H9 (cell line): Measurements from ENCODE around the gene SPOCK3. TPM values are rescaled to one million over a fixed set of nuclear protein-coding genes. Genes with fewer than 3 reads are reported as not detected.

ENCODE experiments used
- DNase-seq: peaks from one replicate; pipeline ENCODE4 v3.0.0-alpha.2; 2017
- H2AFZ ChIP-seq: one replicate; pipeline ENCODE4 v1.6.1; 2013; ENCODE audit warnings: mild to moderate bottlenecking, low read length, control low read depth, moderate library complexity
- H2AK5ac ChIP-seq: 2 replicates; pipeline ENCODE4 v1.6.1; 2013; ENCODE audit warnings: low read length, control low read depth, mixed read lengths; ENCODE audit not compliant: insufficient read length
- H2BK120ac ChIP-seq: one replicate; pipeline ENCODE4 v1.6.1; 2013; ENCODE audit warnings: low read depth, mild to moderate bottlenecking, low read length, control low read depth, inconsistent platforms; ENCODE audit not compliant: poor library complexity, severe bottlenecking
- H2BK12ac ChIP-seq: 2 replicates; pipeline ENCODE4 v1.6.1; 2013; ENCODE audit warnings: low read length, control low read depth, mixed read lengths, low read depth; ENCODE audit not compliant: insufficient read length
- H2BK15ac ChIP-seq: 2 replicates; pipeline ENCODE4 v1.6.1; 2013; ENCODE audit warnings: low read depth, low read length, control low read depth
- H2BK20ac ChIP-seq: one replicate; pipeline ENCODE4 v1.6.1; 2013; ENCODE audit warnings: low read depth, mild to moderate bottlenecking, low read length, control low read depth, inconsistent platforms; ENCODE audit not compliant: poor library complexity, severe bottlenecking
- H2BK5ac ChIP-seq: 2 replicates; pipeline ENCODE4 v1.6.1; 2013; ENCODE audit warnings: low read length, control low read depth, mixed read lengths; ENCODE audit not compliant: insufficient read length
- H3K14ac ChIP-seq: 2 replicates; pipeline ENCODE4 v1.6.1; 2013; ENCODE audit warnings: low read length, control low read depth; ENCODE audit not compliant: insufficient read depth
- H3K18ac ChIP-seq: 2 replicates; pipeline ENCODE4 v1.6.1; 2013; ENCODE audit warnings: low read depth, mild to moderate bottlenecking, mixed read lengths, low read length, control low read depth; ENCODE audit not compliant: insufficient read length
- H3K23ac ChIP-seq: 2 replicates; pipeline ENCODE4 v1.6.1; 2013; ENCODE audit warnings: low read length, control low read depth, mixed read lengths, low read depth; ENCODE audit not compliant: insufficient read length
- H3K23me2 ChIP-seq: 2 replicates; pipeline ENCODE4 v1.6.1; 2013; ENCODE audit warnings: low read depth, mild to moderate bottlenecking, mixed read lengths, low read length, control low read depth; ENCODE audit not compliant: insufficient read length, poor library complexity, severe bottlenecking
- H3K27ac ChIP-seq: 2 replicates; pipeline ENCODE4 v1.5.1; 2013; ENCODE audit warnings: low read length, control low read depth, mixed read lengths, low read depth; ENCODE audit not compliant: insufficient read length
- H3K27me3 ChIP-seq: 2 replicates; pipeline ENCODE4 v1.6.1; 2013; ENCODE audit warnings: low read length, control low read depth, inconsistent platforms; ENCODE audit not compliant: insufficient read depth
- H3K4ac ChIP-seq: 2 replicates; pipeline ENCODE4 v1.6.1; 2013; ENCODE audit warnings: low read depth, mild to moderate bottlenecking, control low read depth, inconsistent platforms, low read length, moderate library complexity
- H3K4me1 ChIP-seq: 2 replicates; pipeline ENCODE4 v1.6.1; 2013; ENCODE audit warnings: low read length, control low read depth, inconsistent platforms; ENCODE audit not compliant: insufficient read depth
- H3K4me2 ChIP-seq: 2 replicates; pipeline ENCODE4 v1.6.1; 2013; ENCODE audit warnings: low read length, control low read depth, mixed read lengths; ENCODE audit not compliant: insufficient read length, insufficient read depth
- H3K56ac ChIP-seq: 2 replicates; pipeline ENCODE4 v1.6.1; 2013; ENCODE audit warnings: low read depth, mild to moderate bottlenecking, mixed read lengths, low read length, control low read depth; ENCODE audit not compliant: insufficient read length
- H3K79me1 ChIP-seq: 2 replicates; pipeline ENCODE4 v1.6.1; 2013; ENCODE audit warnings: low read depth, mild to moderate bottlenecking, moderate library complexity, low read length, control low read depth, inconsistent platforms; ENCODE audit not compliant: insufficient read depth, poor library complexity, severe bottlenecking
- H3K79me2 ChIP-seq: 2 replicates; pipeline ENCODE4 v1.6.1; 2013; ENCODE audit warnings: low read length, control low read depth, inconsistent platforms; ENCODE audit not compliant: insufficient read depth
- H3K9ac ChIP-seq: 2 replicates; pipeline ENCODE4 v1.6.1; 2013; ENCODE audit warnings: low read length, control low read depth, mixed read lengths; ENCODE audit not compliant: insufficient read length; ENCODE audit errors: extremely low read depth
- H3K9me3 ChIP-seq: one replicate; pipeline ENCODE4 v1.6.1; 2013; ENCODE audit warnings: low read depth, low read length, inconsistent platforms; ENCODE audit not compliant: control insufficient read depth
- H3T11ph ChIP-seq: one replicate; pipeline ENCODE4 v1.6.1; 2013; ENCODE audit warnings: mild to moderate bottlenecking, low read length, control low read depth, inconsistent platforms
- H4K20me1 ChIP-seq: one replicate; pipeline ENCODE4 v1.6.1; 2013; ENCODE audit not compliant: control insufficient read depth, insufficient read length, insufficient read depth
- H4K5ac ChIP-seq: 2 replicates; pipeline ENCODE4 v1.6.1; 2013; ENCODE audit warnings: low read depth, mild to moderate bottlenecking, mixed read lengths, low read length, control low read depth; ENCODE audit not compliant: insufficient read length
- H4K8ac ChIP-seq: replicated peaks from 2 replicates; pipeline ENCODE4 v1.6.1; 2013; ENCODE audit warnings: low read length, control low read depth, mixed read lengths, low read depth; ENCODE audit not compliant: insufficient read length
- H4K91ac ChIP-seq: 2 replicates; pipeline ENCODE4 v1.6.1; 2013; ENCODE audit warnings: low read depth, mild to moderate bottlenecking, moderate library complexity, mixed read lengths, low read length, control low read depth; ENCODE audit not compliant: insufficient read length
- H3K27ac Mint-ChIP-seq, 3 experiments: 2 replicates in 2 of 3; 3 replicates in 1 of 3; pipeline ENCODE4 v1.8.0; 2020 to 2021; ENCODE audit warnings: mixed read lengths in 3 of 3, mild to moderate bottlenecking in 1 of 3, moderate library complexity in 1 of 3
- H3K27me3 Mint-ChIP-seq: 2 replicates; pipeline ENCODE4 v1.8.0; 2021; ENCODE audit warnings: low read depth, mild to moderate bottlenecking, moderate library complexity, mixed read lengths
- H3K36me3 Mint-ChIP-seq, 3 experiments: 2 replicates in 2 of 3; 3 replicates in 1 of 3; pipeline ENCODE4 v1.8.0; 2020 to 2021; ENCODE audit warnings: low read depth in 3 of 3, mixed read lengths in 3 of 3; ENCODE audit not compliant: insufficient read depth in 1 of 3
- H3K4me1 Mint-ChIP-seq, 2 experiments: 2 replicates each; pipeline ENCODE4 v1.8.0; 2020; ENCODE audit warnings: mixed read lengths in 2 of 2
- H3K4me3 Mint-ChIP-seq, 2 experiments: 2 replicates in 1 of 2; 3 replicates in 1 of 2; pipeline ENCODE4 v1.8.0; 2020 to 2021; ENCODE audit warnings: mild to moderate bottlenecking in 2 of 2, mixed read lengths in 2 of 2, moderate library complexity in 1 of 2
- H3K9me3 Mint-ChIP-seq, 2 experiments: 2 replicates in 1 of 2; 3 replicates in 1 of 2; pipeline ENCODE4 v1.8.0; 2020; ENCODE audit warnings: mild to moderate bottlenecking in 2 of 2, mixed read lengths in 2 of 2, moderate library complexity in 1 of 2
- CTCF ChIP-seq: fragments of 200-600 bp; sonication (generic); conservative IDR thresholded peaks from 3 replicates; pipeline ENCODE4 v1.8.0; 2021; ENCODE audit warnings: antibody characterized with exemption, mild to moderate bottlenecking
- total RNA-seq: library from RNA; stranded (reverse); gene quantifications from 2 replicates; pipeline ENCODE4 v1.2.1, GENCODE V29; 2021

Gene SPOCK3
- total RNA-seq, 1 experiment from 2014 or later: 0.28 TPM

GRCh38 chr4:167105857-167106256, 128.4 kb downstream of the SPOCK3 start:
- H3K23me2 ChIP-seq: no peaks in the 10 kb centered on the region
- H4K8ac ChIP-seq: no peak overlapping the region
- H3K36me3 Mint-ChIP-seq: no peaks in the 10 kb centered on the region
- no peaks in the 10 kb centered on the region for H3K79me1 ChIP-seq
- peaks cover 0 to 3% of the 10 kb centered on the region in 2 experiments; a peak in 2 of 5 replicates for H3K9me3 Mint-ChIP-seq
- H3K4me3 Mint-ChIP-seq: no peak overlapping the region
- no peak overlapping the region for H2BK12ac ChIP-seq
- no peak overlapping the region for H3K9ac ChIP-seq
- no peak overlapping the region for H4K5ac ChIP-seq
- H2BK20ac ChIP-seq: no peak overlapping the region
- no peak overlapping the region for H3K27ac Mint-ChIP-seq
- H4K91ac ChIP-seq: no peak overlapping the region
- H3K14ac ChIP-seq: no peak overlapping the region
- H3K56ac ChIP-seq: no peak overlapping the region
- H3T11ph ChIP-seq: no peak overlapping the region
- H3K79me2 ChIP-seq: no peaks in the 10 kb centered on the region
- H3K4me2 ChIP-seq: no peak overlapping the region
- no peaks in the 10 kb centered on the region for H3K4me1 ChIP-seq
- H3K9me3 ChIP-seq: no peaks in the 10 kb centered on the region
- H3K27me3 Mint-ChIP-seq: no peaks in the 10 kb centered on the region
- no peaks in the 10 kb centered on the region for H3K27me3 ChIP-seq
- no peak for TF ChIP-seq CTCF
- no peak for DNase-seq
- H3K18ac ChIP-seq: no peak overlapping the region
- H4K20me1 ChIP-seq: no peaks in the 10 kb centered on the region
- H3K27ac ChIP-seq: no peak overlapping the region
- H3K23ac ChIP-seq: no peak overlapping the region
- no peak overlapping the region for H2AFZ ChIP-seq
- no peak overlapping the region for H2BK15ac ChIP-seq
- no peak overlapping the region for H2AK5ac ChIP-seq
- H3K4ac ChIP-seq: no peak overlapping the region
- no peaks in the 10 kb centered on the region for H3K4me1 Mint-ChIP-seq
- no peak overlapping the region for H2BK120ac ChIP-seq
- no peak overlapping the region for H2BK5ac ChIP-seq
